HG02571 (cell line): ENCODE results near the gene HPSE2.
"Not testable (repeated sequence)": the region's sequence is repeated elsewhere in the genome, so short reads cannot be mapped to it uniquely, and the experiment has no call there.

Source experiments
- ATAC-seq: cut with Tn5 transposase; IDR thresholded peaks from one replicate; pipeline ENCODE4 v1.9.1; 2021; ENCODE audit warnings: mild to moderate bottlenecking, moderate library complexity; ENCODE audit not compliant: unreplicated experiment

Gene HPSE2

DNA sequence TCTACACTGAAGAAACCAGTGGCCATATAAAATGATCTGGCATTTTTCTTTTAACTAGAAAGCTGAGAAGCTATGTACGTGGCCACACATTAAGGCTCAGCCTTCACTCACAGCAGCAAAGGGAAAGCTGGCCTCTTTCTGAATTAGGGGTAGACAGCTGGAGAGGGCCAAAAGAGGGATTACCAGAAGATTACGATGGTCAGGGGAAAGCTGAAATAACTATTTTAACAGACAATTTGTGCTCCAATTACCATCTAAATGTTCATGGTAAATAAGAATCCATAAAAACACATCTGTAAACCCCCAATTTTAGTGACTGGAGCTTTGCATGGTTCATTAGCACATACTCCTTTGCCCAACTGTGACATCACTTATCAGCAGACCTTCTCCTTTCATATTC, 314.3 kb downstream of the HPSE2 start:
- ATAC-seq = no peak

DNA sequence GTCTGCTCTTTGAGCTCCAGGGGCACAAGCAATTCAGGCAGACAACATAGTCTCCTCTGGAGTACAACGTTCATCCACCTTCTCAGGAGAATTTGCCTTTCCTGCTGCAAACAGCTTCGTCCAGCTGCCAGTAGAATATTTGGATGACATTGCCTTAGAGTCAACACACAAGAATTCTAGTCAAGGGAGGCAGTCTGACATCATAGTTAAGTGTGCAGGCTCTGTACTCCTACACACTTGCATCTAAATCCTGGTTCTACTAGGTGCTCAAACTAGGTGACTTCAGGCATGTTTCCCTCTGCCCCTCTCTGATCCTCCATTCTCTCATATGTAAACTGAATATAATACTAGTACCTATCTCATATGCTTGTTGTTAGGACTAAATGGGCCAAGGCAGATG, 314.8 kb downstream of the HPSE2 start:
- no peak for ATAC-seq

DNA sequence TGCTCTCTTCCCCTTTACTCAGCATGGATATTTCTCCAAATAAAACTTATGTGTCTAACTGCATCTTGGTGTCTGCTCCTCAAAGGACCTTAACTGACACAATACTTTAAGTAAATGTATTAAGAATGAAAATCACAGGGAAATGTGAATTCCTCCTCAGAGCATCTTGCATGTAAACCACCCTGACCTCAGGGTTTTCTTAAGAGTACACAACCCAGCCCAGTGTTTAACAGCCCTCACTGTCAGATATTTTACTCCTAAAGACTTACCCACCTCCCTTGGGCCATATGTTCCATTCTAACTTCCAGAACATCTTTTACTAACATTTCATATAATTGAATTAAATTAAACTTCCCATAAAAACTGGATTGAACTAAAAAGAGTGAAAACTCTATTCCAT, 315.3 kb downstream of the HPSE2 start:
- no peak for ATAC-seq

DNA sequence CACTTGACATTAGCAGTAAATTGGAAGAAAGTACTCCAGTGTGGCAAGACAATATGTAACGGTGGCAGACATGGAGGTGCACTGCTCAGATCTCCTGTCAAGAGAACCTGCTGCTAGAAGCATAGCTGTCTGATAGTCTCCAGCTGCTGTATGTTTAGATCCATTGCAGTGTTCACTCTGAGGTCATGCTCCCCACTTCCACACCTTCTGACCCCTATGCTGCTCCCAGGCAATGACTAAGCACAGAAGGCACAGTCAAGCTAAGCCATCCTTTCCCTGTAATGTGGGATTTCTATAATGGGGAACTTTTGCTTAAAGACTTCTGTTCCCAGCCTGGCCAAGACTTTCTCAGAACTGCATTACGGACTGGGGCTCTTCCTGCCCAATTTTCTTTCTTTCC, 315.8 kb downstream of the HPSE2 start:
- ATAC-seq = no peak

DNA sequence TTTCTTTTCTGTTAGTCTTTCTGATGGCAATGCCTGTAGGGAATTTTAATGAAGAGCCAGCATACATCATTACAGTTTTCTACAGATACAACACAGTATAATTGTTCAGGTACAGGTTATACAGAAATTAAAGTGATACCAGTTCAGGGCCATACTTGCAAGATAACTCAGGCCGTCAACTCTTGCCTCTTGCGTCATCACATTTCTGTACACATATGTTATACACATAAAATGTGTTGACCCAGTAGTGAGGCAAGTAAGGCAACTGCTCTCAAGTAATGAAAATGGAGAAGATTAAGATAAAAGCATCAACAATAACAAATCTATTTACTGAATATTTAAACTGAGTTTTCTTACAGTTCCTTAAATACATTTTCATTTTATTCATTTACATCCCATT, 317.8 kb downstream of the HPSE2 start:
- no peak for ATAC-seq

DNA sequence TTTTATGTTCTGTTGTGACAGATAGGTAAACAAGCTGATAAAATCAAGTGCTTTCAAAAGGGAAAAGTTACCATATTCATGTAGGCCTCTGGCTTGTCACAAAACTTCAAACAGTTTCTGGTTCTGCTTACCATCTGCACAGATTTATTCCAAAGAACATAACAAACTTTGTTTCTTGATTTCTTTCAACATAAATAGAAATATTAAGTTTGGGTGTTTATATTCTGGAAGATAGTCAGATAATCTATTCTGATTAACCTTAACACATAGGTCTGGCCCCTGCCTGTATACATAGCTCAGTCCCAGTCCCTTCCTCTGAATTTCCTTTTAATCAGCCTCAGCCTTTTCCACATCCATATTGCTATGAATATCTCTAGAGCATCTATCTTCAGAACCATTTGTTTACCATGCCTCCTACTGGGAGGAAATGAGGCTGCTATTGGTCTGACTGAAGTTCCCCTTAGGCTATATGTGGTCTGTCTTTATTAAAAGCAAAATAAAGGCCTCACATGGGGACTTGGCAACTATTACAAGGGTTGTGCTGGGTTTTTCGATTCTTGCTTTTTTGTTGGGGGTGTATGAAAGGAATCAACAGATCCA, 319.0 kb downstream of the HPSE2 start:
- no peak for ATAC-seq

DNA sequence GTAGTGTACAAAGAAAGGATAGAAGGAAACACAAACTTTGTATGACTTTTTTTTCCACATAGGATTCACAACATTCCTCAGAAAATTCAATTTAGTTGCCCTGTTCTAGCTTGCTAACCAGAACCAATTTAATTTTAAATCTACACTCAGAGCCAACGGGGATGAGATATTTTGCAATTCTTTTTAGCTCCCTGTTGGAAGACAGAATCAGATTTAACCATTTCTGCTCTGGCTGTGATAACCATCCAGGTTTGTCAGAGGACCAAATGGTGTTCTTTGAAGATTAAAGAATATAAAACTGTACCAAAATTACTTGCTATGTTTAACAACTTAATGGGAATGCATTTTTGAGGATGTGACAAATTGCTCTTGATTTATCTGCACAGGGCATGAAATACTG, 319.7 kb downstream of the HPSE2 start:
- ATAC-seq = no peak

DNA sequence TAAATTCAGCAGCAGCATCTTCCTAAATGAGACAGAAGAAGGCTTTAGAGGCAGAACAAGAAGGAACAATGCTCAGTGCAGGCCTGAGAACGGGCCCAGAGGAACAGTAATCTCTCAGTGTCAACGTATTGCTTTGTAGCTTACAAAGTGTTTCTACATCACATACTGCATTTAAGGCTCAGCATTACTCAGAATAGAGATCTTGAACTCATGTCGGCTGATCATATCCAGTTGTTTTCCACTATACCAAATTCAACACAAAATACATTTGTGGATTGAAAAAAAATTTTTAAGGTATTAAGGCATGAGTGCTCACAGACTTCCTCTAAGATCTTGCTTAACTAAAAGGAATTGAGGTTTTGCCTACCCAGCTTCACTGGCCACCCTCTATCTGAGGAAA, 325.1 kb downstream of the HPSE2 start:
- ATAC-seq = no peak

DNA sequence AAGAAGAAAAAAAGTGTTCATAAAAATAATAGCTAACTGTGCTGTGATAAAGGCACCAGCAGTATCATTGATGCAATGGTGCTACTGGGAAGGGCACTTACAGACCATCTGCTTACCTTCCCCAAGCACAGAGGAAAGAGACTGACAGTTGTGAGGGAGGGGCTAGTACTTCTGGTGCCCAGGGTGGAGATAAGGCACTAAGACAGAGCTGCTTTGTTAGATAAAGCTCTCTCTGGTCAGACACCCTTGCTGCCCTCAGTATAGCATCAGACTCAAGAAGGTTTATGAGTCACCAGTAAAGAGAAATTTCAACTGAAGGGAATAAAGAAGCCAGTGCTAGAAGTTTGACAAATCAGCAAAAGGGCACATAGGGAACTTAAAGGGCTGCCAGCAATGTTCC, 325.6 kb downstream of the HPSE2 start:
- no peak for ATAC-seq

DNA sequence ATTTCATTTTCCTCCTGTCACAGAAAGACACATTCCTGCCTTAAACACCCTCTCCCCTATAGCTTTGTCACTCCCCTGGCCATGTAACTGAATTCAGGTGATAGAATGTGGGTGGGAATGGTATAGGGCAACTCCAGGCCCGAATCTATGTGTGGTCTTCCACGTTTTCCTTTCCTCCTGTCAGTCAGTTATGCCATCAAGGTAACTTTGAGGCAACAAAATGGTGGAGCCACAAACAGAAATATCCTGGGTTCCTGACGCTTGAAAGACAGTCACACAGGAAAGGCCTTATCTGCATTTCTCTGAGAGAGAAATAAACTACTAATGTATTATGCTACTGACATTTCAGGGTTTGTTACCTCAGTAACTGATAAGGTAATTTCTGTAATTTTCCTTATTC, 326.8 kb downstream of the HPSE2 start:
- no peak for ATAC-seq

DNA sequence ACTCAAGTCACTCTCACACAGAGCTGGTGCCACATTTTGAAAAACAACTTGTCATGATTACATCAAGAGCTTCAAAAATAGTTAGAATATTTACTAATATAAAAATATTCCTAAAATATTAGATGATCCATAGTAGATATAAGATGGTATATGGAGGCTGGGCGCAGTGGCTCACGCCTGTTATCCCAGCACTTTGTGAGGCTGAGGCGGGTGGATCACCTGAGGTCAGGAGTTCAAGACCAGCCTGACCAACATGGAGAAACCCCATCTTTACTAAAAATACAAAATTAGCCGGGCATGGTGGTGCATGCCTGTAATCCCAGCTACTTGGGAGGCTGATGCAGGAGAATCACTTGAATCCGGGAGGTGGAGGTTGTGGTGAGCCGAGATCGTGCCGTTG, 327.4 kb downstream of the HPSE2 start:
- not testable (repeated sequence) for ATAC-seq

DNA sequence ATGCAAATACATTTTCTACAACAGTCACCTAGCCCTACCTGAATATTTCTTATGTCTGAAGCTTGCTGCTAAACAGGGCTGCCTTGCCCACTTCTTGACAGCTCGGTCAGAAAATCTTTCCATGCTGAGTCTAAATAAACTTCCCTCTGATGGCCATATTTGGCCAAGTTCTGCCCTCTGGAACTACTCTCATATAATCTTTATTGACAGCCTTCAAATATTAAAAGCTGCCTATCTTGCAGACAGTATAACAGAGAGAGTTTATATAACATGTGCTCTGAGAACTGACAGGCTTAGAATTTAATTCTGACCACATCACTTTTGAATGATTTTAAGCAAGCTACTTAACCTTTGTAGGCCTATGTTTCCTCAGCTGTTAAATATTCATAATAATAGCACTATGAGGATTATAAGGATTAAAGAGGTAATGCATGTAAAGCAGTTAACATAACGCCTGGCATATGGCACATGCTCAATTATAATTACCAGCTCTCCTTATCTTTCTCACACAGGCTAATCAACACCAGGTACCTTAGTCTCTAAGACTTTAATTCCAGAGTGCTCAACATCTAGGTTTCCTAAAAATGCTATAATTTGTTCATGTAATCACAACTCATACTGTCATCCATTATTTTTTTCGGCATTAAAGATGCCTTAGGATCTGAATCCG, 334.1 kb downstream of the HPSE2 start:
- no peak for ATAC-seq

DNA sequence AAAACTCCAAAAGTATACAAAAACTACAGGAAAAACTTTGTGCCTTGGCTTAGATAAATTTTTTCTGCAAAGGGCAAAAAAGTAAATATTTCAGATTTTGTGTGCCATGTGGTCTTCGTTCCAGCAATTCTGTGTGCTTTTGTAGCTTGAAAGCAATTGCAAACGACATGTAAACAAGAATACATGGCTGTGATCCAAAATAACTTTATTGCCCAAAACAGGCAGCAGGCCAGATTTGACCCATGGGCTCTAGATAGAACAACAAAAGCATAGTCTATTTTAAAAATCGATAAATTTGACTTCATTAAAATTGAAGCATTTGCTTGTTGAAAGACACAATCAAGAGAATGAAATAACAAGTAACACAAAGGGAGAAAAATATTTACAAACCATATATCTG, 336.6 kb downstream of the HPSE2 start:
- no peak for ATAC-seq

DNA sequence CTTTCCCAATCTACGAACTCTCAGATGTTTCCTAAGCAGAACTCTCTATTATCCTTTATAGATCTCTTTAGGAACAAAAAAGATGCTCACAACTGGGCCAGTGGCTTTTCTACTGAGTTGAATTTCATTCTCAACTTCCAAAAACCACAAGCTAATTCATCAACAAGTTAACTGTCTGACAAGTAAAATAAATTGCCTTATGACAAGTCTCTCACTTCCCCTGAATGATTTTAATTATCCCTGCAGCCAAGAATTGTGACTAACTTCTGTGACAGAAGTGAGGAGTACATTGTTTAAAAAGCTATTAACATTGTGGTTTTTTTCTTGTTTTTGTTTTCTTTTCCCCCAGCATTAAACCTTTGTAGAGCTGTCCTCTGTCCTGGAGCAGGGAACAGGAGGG, 343.1 kb downstream of the HPSE2 start:
- no peak for ATAC-seq

DNA sequence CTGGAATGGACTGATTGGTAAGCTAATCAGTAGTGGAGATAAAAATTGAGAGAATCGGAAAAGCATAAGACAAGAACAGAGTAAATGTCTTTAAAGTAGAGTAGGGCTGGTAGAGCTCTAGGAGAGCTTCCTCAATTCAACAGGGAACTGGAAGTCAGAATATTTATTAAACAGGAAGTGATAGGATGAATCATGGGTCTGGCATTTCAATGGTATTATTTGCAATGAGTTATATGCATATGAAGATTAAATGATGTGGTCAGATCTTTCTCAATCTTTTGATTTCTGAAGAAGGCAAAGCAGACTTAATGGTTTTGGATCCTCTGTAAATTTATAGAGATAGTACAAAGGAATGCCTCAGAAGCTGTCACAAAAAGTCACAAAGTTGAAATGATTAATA, 349.0 kb downstream of the HPSE2 start:
- no peak for ATAC-seq

DNA sequence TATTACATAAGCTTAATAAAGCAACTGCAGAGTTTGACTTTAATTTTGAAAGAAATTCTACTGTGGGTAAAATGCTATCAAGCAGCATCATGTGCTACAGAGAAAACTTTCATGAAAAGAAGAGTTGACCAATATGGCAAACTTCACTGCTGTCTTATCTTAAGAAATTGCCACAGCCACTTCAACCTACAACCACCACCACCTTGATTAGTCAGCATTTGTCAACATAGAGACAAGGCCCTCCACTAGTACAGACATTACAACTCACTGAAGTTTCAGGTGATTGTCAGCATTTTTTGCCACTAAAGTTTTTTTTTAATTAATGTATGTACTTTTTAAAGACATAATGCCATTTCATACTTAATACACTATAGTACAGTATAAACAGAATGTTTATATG, 350.3 kb downstream of the HPSE2 start:
- ATAC-seq = no peak

DNA sequence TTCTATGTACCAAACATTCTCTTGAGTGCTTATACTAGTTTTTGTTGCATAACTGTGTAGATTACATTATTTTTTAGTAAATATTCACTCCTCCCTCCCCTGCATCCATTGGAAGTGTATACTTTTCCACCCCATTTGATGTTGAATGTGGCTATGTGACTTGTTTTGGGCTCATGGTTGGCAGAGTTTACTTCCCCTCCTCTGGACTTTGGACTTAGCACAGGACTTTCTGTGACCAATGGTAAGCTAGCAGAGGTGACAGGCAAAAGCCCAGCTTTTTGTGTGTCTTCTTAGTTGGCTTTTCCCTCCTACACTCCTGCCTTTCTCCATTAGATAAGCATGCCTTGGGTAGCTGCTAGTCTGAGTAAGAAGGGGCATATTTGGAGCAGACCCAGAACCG, 353.9 kb downstream of the HPSE2 start:
- no peak for ATAC-seq

DNA sequence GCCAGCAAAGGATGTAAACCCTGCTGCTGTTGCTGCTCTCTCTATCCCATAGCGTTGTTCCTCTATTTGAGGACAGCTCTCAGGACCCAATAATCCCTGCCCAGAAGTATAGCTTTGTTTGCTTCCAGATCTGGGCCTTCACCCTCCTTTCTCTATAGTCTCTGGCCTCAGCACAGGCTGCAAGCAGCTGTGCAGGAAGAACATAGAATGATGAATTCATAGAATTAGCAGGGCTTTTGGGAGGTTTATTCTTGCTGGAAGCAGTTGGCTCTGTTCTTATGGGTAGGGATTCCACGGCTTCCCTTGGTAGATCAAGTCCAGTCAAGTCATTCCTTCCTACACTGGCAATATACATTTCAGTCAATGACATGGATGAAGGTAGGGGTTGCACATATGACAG, 354.7 kb downstream of the HPSE2 start:
- no peak for ATAC-seq

DNA sequence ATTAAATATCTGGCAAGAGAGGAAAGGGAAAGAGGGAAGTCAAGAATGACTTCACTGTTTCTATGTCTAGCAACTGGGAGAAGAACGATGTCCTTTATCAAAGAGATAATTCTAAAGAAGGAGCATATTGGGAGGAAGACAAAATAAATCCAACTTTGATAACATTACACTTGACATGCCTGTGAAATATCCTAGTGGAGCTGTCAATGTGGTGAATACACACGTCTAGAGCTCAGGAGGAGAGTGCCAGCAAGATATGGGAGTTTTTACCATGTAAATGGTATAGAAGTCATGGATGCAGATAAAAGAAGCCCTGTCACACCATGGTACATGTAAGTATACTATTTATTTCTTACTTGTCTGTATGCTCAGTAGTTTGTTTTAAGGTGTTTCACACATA, 356.7 kb downstream of the HPSE2 start:
- no peak for ATAC-seq

DNA sequence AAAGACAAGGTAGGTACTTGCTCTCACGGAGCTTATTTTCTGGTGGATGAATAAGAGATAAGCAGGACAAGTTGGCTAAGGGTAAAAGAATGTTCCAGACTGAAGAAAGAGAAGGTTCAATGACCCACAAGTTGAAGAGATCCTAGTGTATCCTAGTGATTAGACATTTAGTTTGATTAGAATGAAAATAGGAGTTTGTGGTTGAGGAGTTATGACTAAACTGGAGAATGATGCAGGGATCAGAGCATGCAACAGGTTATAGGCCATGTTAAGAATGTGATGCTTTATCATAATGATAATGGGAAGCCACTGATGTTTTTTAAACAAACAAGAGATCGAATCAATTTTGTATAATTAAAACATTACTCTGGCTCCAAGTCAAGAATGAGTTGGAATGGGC, 357.2 kb downstream of the HPSE2 start:
- ATAC-seq = no peak

DNA sequence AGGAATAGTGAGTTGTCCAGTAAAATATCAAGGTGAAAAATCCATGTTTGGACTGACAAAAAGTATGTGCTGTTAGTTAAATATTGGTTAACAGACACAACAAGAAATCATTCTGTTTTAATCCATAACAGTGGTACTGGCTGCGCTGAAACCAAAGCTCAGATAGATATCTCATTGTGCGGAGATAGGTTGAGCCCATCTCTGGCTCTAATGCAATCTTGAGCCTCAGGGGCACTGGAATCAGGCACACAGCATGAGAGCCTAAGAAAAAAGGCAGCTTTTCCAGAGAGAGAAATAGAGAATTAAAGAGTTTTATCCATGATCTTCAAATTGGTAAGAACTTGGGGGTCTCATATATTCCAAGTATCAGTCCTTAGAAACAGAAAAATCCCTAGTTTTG, 373.7 kb downstream of the HPSE2 start:
- ATAC-seq = no peak

DNA sequence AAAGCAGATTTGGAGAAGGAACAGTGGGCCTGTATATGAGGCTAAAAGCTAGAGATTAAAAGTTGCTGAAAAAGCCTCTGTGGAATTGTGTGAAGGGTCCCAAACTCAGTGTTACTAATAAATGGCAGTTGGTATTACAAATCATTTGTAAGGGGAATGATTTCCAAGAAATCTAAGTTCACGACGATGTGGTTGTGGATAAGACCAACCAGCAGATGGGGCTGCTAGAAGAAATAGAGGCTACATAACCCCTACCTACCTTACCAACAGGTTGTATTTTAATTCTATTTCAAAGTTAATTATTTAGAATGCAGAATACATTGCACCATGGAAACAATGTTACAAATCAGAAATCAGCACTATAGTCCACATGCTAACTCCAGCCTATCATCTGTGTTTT, 377.1 kb downstream of the HPSE2 start:
- ATAC-seq = no peak
